ENCODE results near the gene SSC4D. TPM values are rescaled to one million over a fixed set of nuclear protein-coding genes. Genes with fewer than 3 reads are reported as not detected.
A peak's percentile ranks its signal among the peaks of the same experiment; 100 is the strongest.
"Not testable (repeated sequence)": the region's sequence is repeated elsewhere in the genome, so short reads cannot be mapped to it uniquely, and the experiment has no call there.

Gene SSC4D
- 0.58 TPM for total RNA-seq

- intact Hi-C loops (cut with DNase I) = no loop called here
- no peak for ATAC-seq
- DNase-seq (ENCODE audit: low spot score) = no peak
Measured at GRCh38 chr7:76409537-76409936, at the start of gene SSC4D. SSC4D (minus strand) TSS chr7:76409697; CDS start chr7:76404439, 5,258 bp downstream.

- DNase-seq (ENCODE audit: low spot score); ATAC-seq; intact Hi-C loops (cut with DNase I): not testable (repeated sequence)
Measured at GRCh38 chr7:76458504-76458903, 49.0 kb upstream of the SSC4D start.

- DNase-seq (ENCODE audit: low spot score); intact Hi-C loops (cut with DNase I): not testable (repeated sequence)
- peak; percentile 62 for ATAC-seq
Measured at GRCh38 chr7:76457017-76457416, 47.5 kb upstream of the SSC4D start.

- intact Hi-C loops (cut with DNase I); DNase-seq (ENCODE audit: low spot score): not testable (repeated sequence)
- ATAC-seq = peak; percentile 97
Measured at GRCh38 chr7:76445577-76446008, 36.1 kb upstream of the SSC4D start.

- intact Hi-C loops (cut with DNase I); ATAC-seq; DNase-seq (ENCODE audit: low spot score): not testable (repeated sequence)
Measured at GRCh38 chr7:76443846-76444245, 34.3 kb upstream of the SSC4D start.

- ATAC-seq; DNase-seq (ENCODE audit: low spot score); intact Hi-C loops (cut with DNase I): not testable (repeated sequence)
Measured at GRCh38 chr7:76442664-76443446, 33.4 kb upstream of the SSC4D start.

GRCh38 chr7:76441792-76442191, 32.3 kb upstream of the SSC4D start:
- peak; percentile 23 for ATAC-seq
- intact Hi-C loops (cut with DNase I); DNase-seq (ENCODE audit: low spot score): not testable (repeated sequence)

- ATAC-seq; DNase-seq (ENCODE audit: low spot score); intact Hi-C loops (cut with DNase I): not testable (repeated sequence)
Measured at GRCh38 chr7:76440404-76440803, 30.9 kb upstream of the SSC4D start.

GRCh38 chr7:76439120-76439888, 29.8 kb upstream of the SSC4D start:
- intact Hi-C loops (cut with DNase I); DNase-seq (ENCODE audit: low spot score): not testable (repeated sequence)
- ATAC-seq = peak; percentile 9

GRCh38 chr7:76437873-76438272, 28.4 kb upstream of the SSC4D start:
- peak; percentile 81 for ATAC-seq
- DNase-seq (ENCODE audit: low spot score); intact Hi-C loops (cut with DNase I): not testable (repeated sequence)

GRCh38 chr7:76430836-76431235, 21.3 kb upstream of the SSC4D start:
- ATAC-seq (no peak), DNase-seq (ENCODE audit: low spot score) (peak; percentile 28)
- intact Hi-C loops (cut with DNase I) = no loop called here

GRCh38 chr7:76430211-76430610, 20.7 kb upstream of the SSC4D start:
- intact Hi-C loops (cut with DNase I) = no loop called here
- DNase-seq (ENCODE audit: low spot score) (peak; percentile 28), ATAC-seq (no peak)

- ATAC-seq (peak; percentile 38), DNase-seq (ENCODE audit: low spot score) (peak; percentile 48)
- intact Hi-C loops (cut with DNase I) = no loop called here
Measured at GRCh38 chr7:76428868-76429805, 19.6 kb upstream of the SSC4D start.

GRCh38 chr7:76428149-76428823, 18.8 kb upstream of the SSC4D start:
- intact Hi-C loops (cut with DNase I) = no loop called here
- ATAC-seq = no peak
- DNase-seq (ENCODE audit: low spot score) = peak; percentile 6

GRCh38 chr7:76427635-76428034, 18.1 kb upstream of the SSC4D start:
- DNase-seq (ENCODE audit: low spot score) (peak; percentile 19), ATAC-seq (no peak)
- intact Hi-C loops (cut with DNase I) = no loop called here

GRCh38 chr7:76426246-76426645, 16.7 kb upstream of the SSC4D start:
- intact Hi-C loops (cut with DNase I) = no loop called here
- ATAC-seq = no peak
- no peak for DNase-seq (ENCODE audit: low spot score)

- ATAC-seq; DNase-seq (ENCODE audit: low spot score); intact Hi-C loops (cut with DNase I): not testable (repeated sequence)
Measured at GRCh38 chr7:76425558-76425957, 16.1 kb upstream of the SSC4D start.

- DNase-seq (ENCODE audit: low spot score) (no peak), ATAC-seq (no peak)
- intact Hi-C loops (cut with DNase I) = no loop called here
Measured at GRCh38 chr7:76425156-76425555, 15.7 kb upstream of the SSC4D start.
